ENCODE measurements around the gene BEAN1. TPM values are rescaled to one million over a fixed set of nuclear protein-coding genes. Genes with fewer than 3 reads are reported as not detected.

The BEAN1 gene
- total and polyA plus RNA-seq, 8 donors = 0.08 to 0.41 (median 0.14) TPM; not detected in 5

DNA sequence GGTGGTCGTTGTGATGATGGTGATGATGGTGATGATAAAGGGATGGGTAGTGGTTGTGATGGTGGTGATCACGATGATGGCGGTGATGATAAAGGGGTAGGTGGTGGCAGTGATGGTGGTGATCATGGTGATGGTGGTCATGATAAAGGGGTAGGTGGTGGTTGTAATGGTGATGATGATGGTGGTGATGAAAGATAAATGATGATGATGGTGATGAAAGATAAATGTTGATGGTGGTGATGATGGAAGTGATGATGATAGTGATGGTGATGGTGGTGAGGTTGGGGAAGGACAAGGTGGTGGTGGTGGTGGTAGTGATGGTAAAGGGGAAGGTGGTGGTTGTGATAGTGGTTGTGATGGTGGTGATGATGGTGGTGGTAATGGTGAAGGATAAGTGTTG, 46.7 kb upstream of the BEAN1 start:
- TF ChIP-seq, protein P1, sequence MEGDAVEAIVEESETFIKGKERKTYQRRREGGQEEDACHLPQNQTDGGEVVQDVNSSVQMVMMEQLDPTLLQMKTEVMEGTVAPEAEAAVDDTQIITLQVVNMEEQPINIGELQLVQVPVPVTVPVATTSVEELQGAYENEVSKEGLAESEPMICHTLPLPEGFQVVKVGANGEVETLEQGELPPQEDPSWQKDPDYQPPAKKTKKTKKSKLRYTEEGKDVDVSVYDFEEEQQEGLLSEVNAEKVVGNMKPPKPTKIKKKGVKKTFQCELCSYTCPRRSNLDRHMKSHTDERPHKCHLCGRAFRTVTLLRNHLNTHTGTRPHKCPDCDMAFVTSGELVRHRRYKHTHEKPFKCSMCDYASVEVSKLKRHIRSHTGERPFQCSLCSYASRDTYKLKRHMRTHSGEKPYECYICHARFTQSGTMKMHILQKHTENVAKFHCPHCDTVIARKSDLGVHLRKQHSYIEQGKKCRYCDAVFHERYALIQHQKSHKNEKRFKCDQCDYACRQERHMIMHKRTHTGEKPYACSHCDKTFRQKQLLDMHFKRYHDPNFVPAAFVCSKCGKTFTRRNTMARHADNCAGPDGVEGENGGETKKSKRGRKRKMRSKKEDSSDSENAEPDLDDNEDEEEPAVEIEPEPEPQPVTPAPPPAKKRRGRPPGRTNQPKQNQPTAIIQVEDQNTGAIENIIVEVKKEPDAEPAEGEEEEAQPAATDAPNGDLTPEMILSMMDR (IDR thresholded peaks at IDR 0.05) = no peak
- Histone ChIP-seq H3K9me3 (no peaks in the 10 kb centered on the region), H3K4me1 (no peaks in the 10 kb centered on the region), H3K36me3 (no peaks in the 10 kb centered on the region), H3K27me3 (no peaks in the 10 kb centered on the region), H3K27ac (no peak overlapping the region), H3K4me3 (no peak overlapping the region)
- FAIRE-seq (no peak), ATAC-seq (no peak), DNase-seq (no peak)
- WGBS, 2 donors = 63 to 66% methylated on average over 3 of the region's 3 CpGs
- intact Hi-C loops (cut with DNase I) = no loop called here

DNA sequence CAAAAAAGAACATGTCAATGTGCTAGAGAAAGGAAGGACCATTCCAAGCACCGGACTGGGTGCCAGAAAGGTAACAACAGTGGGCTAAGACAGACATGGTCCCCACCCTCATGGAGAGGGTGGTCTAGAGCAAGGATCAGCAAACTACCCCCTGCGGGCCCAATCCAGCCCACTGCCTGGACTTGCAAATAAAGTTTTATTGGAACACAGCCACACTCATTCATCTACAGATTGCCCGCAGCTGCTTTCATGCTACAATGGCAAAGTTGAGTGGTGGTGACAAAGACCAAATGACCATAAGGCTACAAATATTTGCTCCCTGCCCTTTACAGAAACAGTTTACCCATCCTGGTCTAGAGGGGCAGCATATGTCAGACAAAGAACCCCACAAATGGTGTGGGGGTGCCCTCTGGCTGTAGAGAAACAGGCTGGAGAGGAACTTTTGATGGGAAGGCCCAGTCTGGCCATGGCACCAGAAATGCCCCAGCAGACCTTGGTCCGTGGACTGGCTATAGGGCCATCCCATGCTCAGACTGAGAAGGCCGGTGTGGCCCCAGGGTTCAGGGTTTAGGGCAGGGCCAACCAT, 45.4 kb upstream of the BEAN1 start:
- no peaks in the 10 kb centered on the region for H3K27me3 ChIP-seq
- DNase-seq = no peak
- 71 to 75% methylated on average over 5 of the region's 5 CpGs for WGBS, 2 donors

DNA sequence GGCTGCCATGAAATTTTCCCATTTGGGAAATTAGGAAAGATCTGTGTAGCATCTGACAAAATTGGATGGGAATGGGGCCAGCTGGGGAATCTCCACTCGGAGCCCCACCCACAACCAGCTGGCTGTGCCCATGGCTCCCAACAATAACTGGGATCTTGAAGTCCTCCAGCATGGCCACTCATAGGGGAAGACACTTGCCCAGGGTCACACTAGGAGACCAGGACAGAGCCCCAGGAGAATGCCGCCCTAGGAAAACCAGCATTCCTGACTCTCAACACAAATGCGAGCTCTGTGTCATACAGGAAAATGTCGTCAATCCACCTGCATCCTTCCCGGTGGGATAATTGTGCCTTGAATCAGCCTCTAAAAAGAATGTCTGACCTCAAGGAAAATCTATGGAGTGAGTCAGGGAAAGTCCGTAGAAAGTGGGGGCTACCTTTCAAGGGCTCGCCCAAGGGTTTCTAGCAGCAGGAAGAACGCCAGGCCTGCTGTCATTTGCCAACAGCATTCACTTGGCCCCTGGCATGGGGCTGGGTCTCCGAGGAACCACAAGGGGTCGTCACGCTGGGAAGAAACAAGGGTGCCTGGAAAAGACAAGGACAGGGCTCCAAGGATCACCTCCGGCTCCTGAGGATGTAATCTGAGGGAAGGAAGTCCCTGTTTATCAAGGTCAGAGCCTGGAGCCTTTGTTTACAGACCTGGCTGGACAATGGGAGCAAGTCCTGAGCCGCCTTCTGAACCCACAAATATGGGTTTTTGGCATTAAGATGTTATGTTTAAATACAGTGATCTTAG, 44.7 kb upstream of the BEAN1 start:
- no peaks in the 10 kb centered on the region for H3K9me3 ChIP-seq
- intact Hi-C loops (cut with DNase I) = no loop called here
- TF ChIP-seq, protein P1 (IDR thresholded peaks at IDR 0.05) = no peak
- WGBS, 2 donors = 75 to 76% methylated on average over 13 of the region's 13 CpGs
- peak overlapping the region in 2 of 4 donors; percentile 2 to 26 for H3K27ac ChIP-seq
- H3K4me1 ChIP-seq = no peaks in the 10 kb centered on the region
- peak in 1 of 4 donors; percentile 21 for ATAC-seq
- H3K36me3 ChIP-seq = no peaks in the 10 kb centered on the region
- FAIRE-seq = no peak
- no peak for DNase-seq
- H3K27me3 ChIP-seq = no peaks in the 10 kb centered on the region
- H3K4me3 ChIP-seq = no peak overlapping the region

More for the DNA sequence above, 45.4 kb upstream of the BEAN1 start:
- Histone ChIP-seq H3K4me1 (no peaks in the 10 kb centered on the region), H3K4me3 (no peak overlapping the region), H3K36me3 (no peaks in the 10 kb centered on the region), H3K9me3 (no peaks in the 10 kb centered on the region), H3K27ac (peak overlapping the region in 1 of 4 donors; percentile 2)
- FAIRE-seq = no peak
- intact Hi-C loops (cut with DNase I) = no loop called here
- TF ChIP-seq, protein P1 (IDR thresholded peaks at IDR 0.05) = no peak
- no peak for ATAC-seq

DNA sequence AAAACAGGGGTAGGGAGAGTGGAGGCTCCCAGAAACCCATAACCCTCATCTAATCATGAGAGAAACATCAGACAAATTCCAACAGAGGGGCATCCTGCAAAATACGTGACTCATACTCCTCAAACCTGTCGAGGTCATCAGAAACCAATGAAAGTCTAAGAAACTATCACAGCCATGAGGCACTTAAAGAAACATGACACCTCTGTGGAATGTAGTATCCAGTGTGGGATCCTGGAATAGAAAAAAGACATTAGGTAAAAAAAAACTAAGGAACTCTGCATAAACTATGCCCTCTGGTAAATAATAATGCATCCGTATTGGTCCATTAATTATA, 44.2 kb upstream of the BEAN1 start:
- WGBS, 2 donors = 56 to 61% methylated on average over 3 of the region's 3 CpGs
- Histone ChIP-seq H3K36me3 (no peaks in the 10 kb centered on the region), H3K4me1 (no peaks in the 10 kb centered on the region), H3K27ac (peak overlapping the region in 1 of 4 donors; percentile 26), H3K9me3 (no peaks in the 10 kb centered on the region), H3K27me3 (no peaks in the 10 kb centered on the region), H3K4me3 (no peak overlapping the region)
- DNase-seq (no peak), FAIRE-seq (no peak), ATAC-seq (peak in 2 of 4 donors; percentile 49 to 66)
- TF ChIP-seq, protein P1 (IDR thresholded peaks at IDR 0.05) = no peak
- intact Hi-C loops (cut with DNase I) = no loop called here

DNA sequence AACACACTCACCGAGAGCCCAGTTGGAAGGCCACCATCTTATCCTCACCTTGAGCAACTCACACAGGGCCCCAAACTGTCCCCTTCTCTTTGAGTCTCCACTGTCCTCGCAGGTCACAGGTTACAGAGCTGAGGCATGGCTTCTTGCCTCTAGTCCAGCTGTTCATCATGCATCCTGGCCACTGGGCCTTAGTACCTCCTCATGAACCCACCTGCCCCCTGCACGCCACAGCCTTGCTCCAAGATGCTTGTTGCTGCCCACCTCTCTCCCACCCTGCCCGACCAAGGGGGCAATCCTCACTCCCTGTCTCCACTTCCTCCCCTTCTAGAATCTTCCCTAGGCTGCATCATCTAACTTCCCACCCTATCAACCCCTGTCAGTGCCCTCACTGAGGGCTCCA, 43.5 kb upstream of the BEAN1 start:
- H3K36me3 ChIP-seq = no peaks in the 10 kb centered on the region
- 79 to 91% methylated on average over 4 of the region's 4 CpGs for WGBS, 2 donors

More for the DNA sequence above, 43.5 kb upstream of the BEAN1 start:
- ATAC-seq = no peak
- Histone ChIP-seq H3K27me3 (no peaks in the 10 kb centered on the region), H3K4me1 (no peaks in the 10 kb centered on the region), H3K9me3 (no peaks in the 10 kb centered on the region), H3K27ac (no peak overlapping the region), H3K4me3 (no peak overlapping the region)
- DNase-seq = no peak
- intact Hi-C loops (cut with DNase I) = no loop called here
- FAIRE-seq = no peak
- TF ChIP-seq, protein P1 (IDR thresholded peaks at IDR 0.05) = no peak

All from pancreas (tissue), 10 donors.